K562 (cell line): ENCODE measurements around the gene NASP. TPM values are rescaled to one million over a fixed set of nuclear protein-coding genes. Genes with fewer than 3 reads are reported as not detected.

Experiments
- BDP1 ChIP-seq: IDR thresholded peaks from 3 replicates; pipeline ENCODE4 v1.6.1; 2011; ENCODE audit not compliant: insufficient read length, insufficient read depth
- ELK1 ChIP-seq: sonication (generic); formaldehyde crosslinking; IDR thresholded peaks from 2 replicates; pipeline ENCODE4 v1.8.1; 2022; ENCODE audit warnings: missing genetic modification reagents
- FOXA3 ChIP-seq, 2 experiments: fragments of 450-650 bp in 1 of 2; sonication (generic) in 1 of 2; formaldehyde crosslinking; IDR thresholded peaks in 1 of 2; conservative IDR thresholded peaks in 1 of 2; 2 replicates each; pipeline versions ENCODE4 v1.4.0 to v1.8.0; 2020 to 2022; ENCODE audit warnings: mild to moderate bottlenecking in 2 of 2, missing genetic modification reagents in 1 of 2
- HMG20A ChIP-seq: fragments of 450-650 bp; formaldehyde crosslinking; conservative IDR thresholded peaks from 2 replicates; pipeline ENCODE4 v1.4.0; 2020; ENCODE audit warnings: mild to moderate bottlenecking, mixed read lengths
- HNRNPH1 ChIP-seq: fragments of 200-400 bp; formaldehyde crosslinking; optimal IDR thresholded peaks from 2 replicates; pipeline ENCODE3; 2017; ENCODE audit warnings: low read depth, mild to moderate bottlenecking, low read length, moderate library complexity
- KLF16 ChIP-seq: IDR thresholded peaks from 2 replicates; pipeline ENCODE4 v1.6.1; 2016; ENCODE audit warnings: antibody characterized with exemption
- MEIS2 ChIP-seq: fragments of 450-650 bp; IDR thresholded peaks from 2 replicates; pipeline ENCODE4 v1.6.1; 2014; ENCODE audit warnings: mild to moderate bottlenecking; ENCODE audit not compliant: partially characterized antibody
- NUFIP1 ChIP-seq: fragments of 450-650 bp; IDR thresholded peaks from 2 replicates; pipeline ENCODE4 v1.6.1; 2018; ENCODE audit not compliant: partially characterized antibody
- RNF2 ChIP-seq: sonication (generic); IDR thresholded peaks from 2 replicates; pipeline ENCODE4 v1.6.1; 2016
- SMARCA5 ChIP-seq: fragments of 450-650 bp; IDR thresholded peaks from 2 replicates; pipeline ENCODE4 v1.6.1; 2016
- SREBF2 ChIP-seq: sonication (generic); formaldehyde crosslinking; IDR thresholded peaks from 2 replicates; pipeline ENCODE4 v1.4.0; 2020; ENCODE audit warnings: mild to moderate bottlenecking, missing genetic modification reagents
- TAF1 ChIP-seq: IDR thresholded peaks from 2 replicates; pipeline ENCODE4 v1.6.1; 2011; ENCODE audit warnings: mild to moderate bottlenecking, low read length, moderate library complexity; ENCODE audit not compliant: insufficient read depth, control insufficient read depth, severe bottlenecking; ENCODE audit errors: extremely low read depth
- ZBTB12 ChIP-seq: fragments of 250-450 bp; sonication (Bioruptor Pico); IDR thresholded peaks from 2 replicates; pipeline ENCODE4 v1.4.0; 2020
- ZNF311 ChIP-seq: fragments of 250-450 bp; sonication (Bioruptor Pico); IDR thresholded peaks from 2 replicates; pipeline ENCODE4 v1.4.0; 2020; ENCODE audit warnings: mild to moderate bottlenecking, moderate library complexity
- ZNF318 ChIP-seq, 2 experiments: fragments of 450-650 bp; IDR thresholded peaks; 2 replicates each; pipeline ENCODE4 v1.6.1; 2016; ENCODE audit warnings: mild to moderate bottlenecking in 2 of 2, borderline replicate concordance in 1 of 2, low read depth in 1 of 2, moderate library complexity in 1 of 2
- ZNF354B ChIP-seq: fragments of 250-450 bp; sonication (Bioruptor Pico); IDR thresholded peaks from 2 replicates; pipeline ENCODE4 v1.4.0; 2020
- ZNF384 ChIP-seq: IDR thresholded peaks from 2 replicates; pipeline ENCODE4 v1.6.1; 2012; ENCODE audit warnings: low read depth, low read length, improper control_type of control experiment
- ZNF696 ChIP-seq: fragments of 250-450 bp; sonication (Bioruptor Pico); conservative IDR thresholded peaks from 2 replicates; pipeline ENCODE4 v1.4.0; 2020; ENCODE audit warnings: mild to moderate bottlenecking, moderate library complexity
- polyA plus RNA-seq, 8 experiments: library from polyadenylated mRNA; depleted of rRNA in 4 of 8; stranded (reverse) in 5 of 8; unstranded in 3 of 8; fragments of >200 nt; fragmentation: Nextera tagmentation in 2 of 8; fragmentation: Illumina TruSeq in 1 of 8; extraction: Ambion mirVana in 2 of 8; extraction: Trizol in 1 of 8; gene quantifications; 2 replicates each; pipeline versions ENCODE4 v1.2.1 to v1.2.3, GENCODE V29; 2011 to 2014; ENCODE audit warnings: inconsistent platforms in 1 of 8, missing spikeins in 1 of 8
- total RNA-seq, 7 experiments: library from RNA; depleted of rRNA in 6 of 7; stranded (reverse); fragments of >200 nt in 6 of 7; fragmentation: Illumina TruSeq in 2 of 7; extraction: Trizol in 2 of 7; gene quantifications; 2 replicates each; pipeline versions ENCODE4 v1.2.1 to v1.2.3, GENCODE V29; 2011 to 2021; ENCODE audit warnings: low replicate concordance in 1 of 7

NASP gene
- total and polyA plus RNA-seq, 9 of the 15 experiments (the other 6 are each of a cell fraction or from before 2014, with no cell fraction given) = 199 to 578 (median 419) TPM

GRCh38 chr1:45550401-45551351 lies 33.2 kb upstream of the NASP start, which contains the start of gene AKR1A1 (continued):
- TF ChIP-seq FOXA3 (CRISPR knock-in tag; conservative IDR thresholded peaks at IDR 0.05 in 1 of 2, IDR thresholded peaks at IDR 0.05 in 1 of 2) (no peak), ZNF384 (no peak), KLF16 (no peak), SREBF2 (no peak), ZNF354B (CRISPR knock-in tag) (no peak), ZBTB12 (CRISPR knock-in tag) (no peak), ZNF696 (no peak), HNRNPH1 (no peak), BDP1 (no peak), ZNF311 (CRISPR knock-in tag) (no peak), SMARCA5 (no peak), TAF1 (peak; percentile 83), RNF2 (peak; percentile 80), HMG20A (CRISPR knock-in tag) (no peak), ELK1 (no peak), MEIS2 (no peak), ZNF318 (IDR thresholded peaks at IDR 0.05; ENCODE audit: borderline replicate concordance in 1 of 2, low read depth in 1 of 2) (peak in 1 of 2 experiments; percentile 81; a peak in 2 of 4 replicates), NUFIP1 (no peak)
